ENCODE results near the gene CEP83.
"Not testable (repeated sequence)": the region's sequence is repeated elsewhere in the genome, so short reads cannot be mapped to it uniquely, and the experiment has no call there.

Gene CEP83

GRCh38 chr12:94326727-94327126, 132.9 kb downstream of the CEP83 start:
- no peak overlapping the region for H3K4me3 ChIP-seq (replicated peaks; ENCODE audit: low read depth, low read length)
- TF ChIP-seq CTCF (IDR thresholded peaks at IDR 0.05; ENCODE audit: low read length, missing control alignments): no peak
- peak; percentile 78 for DNase-seq (ENCODE audit: low read depth)

GRCh38 chr12:94326234-94326633, 133.4 kb downstream of the CEP83 start:
- TF ChIP-seq CTCF (IDR thresholded peaks at IDR 0.05; ENCODE audit: low read length, missing control alignments): no peak
- H3K4me3 ChIP-seq (replicated peaks; ENCODE audit: low read depth, low read length): no peak overlapping the region
- DNase-seq (ENCODE audit: low read depth): no peak

- no peak for TF ChIP-seq CTCF (IDR thresholded peaks at IDR 0.05; ENCODE audit: low read length, missing control alignments)
- H3K4me3 ChIP-seq (replicated peaks; ENCODE audit: low read depth, low read length): no peak overlapping the region
- peak; percentile 29 for DNase-seq (ENCODE audit: low read depth)
Measured at GRCh38 chr12:94322346-94322745, 137.3 kb downstream of the CEP83 start.

GRCh38 chr12:94320109-94320508, 139.6 kb downstream of the CEP83 start:
- H3K4me3 ChIP-seq (replicated peaks; ENCODE audit: low read depth, low read length): no peak overlapping the region
- no peak for DNase-seq (ENCODE audit: low read depth)
- TF ChIP-seq CTCF (IDR thresholded peaks at IDR 0.05; ENCODE audit: low read length, missing control alignments): no peak

GRCh38 chr12:94318181-94318580, 141.5 kb downstream of the CEP83 start:
- no peak for DNase-seq (ENCODE audit: low read depth)
- no peak overlapping the region for H3K4me3 ChIP-seq (replicated peaks; ENCODE audit: low read depth, low read length)
- TF ChIP-seq CTCF (IDR thresholded peaks at IDR 0.05; ENCODE audit: low read length, missing control alignments): no peak

- DNase-seq (ENCODE audit: low read depth); H3K4me3 ChIP-seq (replicated peaks; ENCODE audit: low read depth, low read length): not testable (repeated sequence)
Measured at GRCh38 chr12:94316600-94316999, 143.1 kb downstream of the CEP83 start.

- no peak for TF ChIP-seq CTCF (IDR thresholded peaks at IDR 0.05; ENCODE audit: low read length, missing control alignments)
- H3K4me3 ChIP-seq (replicated peaks; ENCODE audit: low read depth, low read length): no peak overlapping the region
- no peak for DNase-seq (ENCODE audit: low read depth)
Measured at GRCh38 chr12:94312378-94312777, 147.3 kb downstream of the CEP83 start.

GRCh38 chr12:94309373-94309772, 150.3 kb downstream of the CEP83 start:
- no peak overlapping the region for H3K4me3 ChIP-seq (replicated peaks; ENCODE audit: low read depth, low read length)
- no peak for TF ChIP-seq CTCF (IDR thresholded peaks at IDR 0.05; ENCODE audit: low read length, missing control alignments)
- DNase-seq (ENCODE audit: low read depth): no peak
